Lower leg skin (tissue), 4 donors: ENCODE results near the gene SVBP. TPM values are rescaled to one million over a fixed set of nuclear protein-coding genes. Genes with fewer than 3 reads are reported as not detected.

Source experiments
- DNase-seq, 2 donors: peaks; one replicate each; pipeline ENCODE4 v3.0.0-alpha.2; 2019; ENCODE audit warnings: low spot score in 2 of 2
- H3K4me3 ChIP-seq: fragments of 200-600 bp; sonication (generic); 2 replicates; pipeline ENCODE4 v1.5.1; 2017; ENCODE audit warnings: mild to moderate bottlenecking, low read depth; ENCODE audit not compliant: poor library complexity, severe bottlenecking
- CTCF ChIP-seq, 3 donors: fragments of 450-650 bp; IDR thresholded peaks; one replicate each; pipeline ENCODE4 v1.5.1; 2016; ENCODE audit warnings: antibody characterized with exemption in 3 of 3, mild to moderate bottlenecking in 3 of 3, moderate library complexity in 2 of 3
- POLR2A ChIP-seq, 2 donors: fragments of 450-650 bp; IDR thresholded peaks; one replicate each; pipeline ENCODE4 v1.6.1; 2016 to 2017; ENCODE audit warnings: antibody characterized with exemption in 2 of 2, mild to moderate bottlenecking in 1 of 2, moderate library complexity in 1 of 2
- WGBS, 2 donors: methylation state at CpG; one replicate each; pipeline ENCODE4 v1.1.5; 2018; 5-methylcytosine and 5-hydroxymethylcytosine counted together
- intact Hi-C: fragments of 100-400 bp; cut with DNase I; formaldehyde crosslinking; loops from one replicate; pipeline ENCODE4 v1.15.0; 2023; ENCODE audit warnings: low total_unique reads
- total RNA-seq, 4 donors: library from RNA; depleted of rRNA; stranded (reverse); fragments of >200 nt; gene quantifications; one replicate each; pipeline ENCODE4 v1.1.0, GENCODE V29; 2016

SVBP gene
- total RNA-seq, 4 donors from 2014 or later, result 11.2 to 18.1 (median 14.1) TPM

- no peak for DNase-seq
- intact Hi-C loops, result no loop called here
- TF ChIP-seq POLR2A (IDR thresholded peaks at IDR 0.05), result no peak
- TF ChIP-seq CTCF (IDR thresholded peaks at IDR 0.05), result no peak
- no peak overlapping the region for H3K4me3 ChIP-seq
Measured at GRCh38 chr1:42806171-42806570, 11.0 kb downstream of the SVBP start.

GRCh38 chr1:42801832-42802473 is 15.2 kb downstream of the SVBP start:
- whole genome bisulfite sequencing, 2 donors, result 46 to 47% methylated on average over 8 of the region's 8 CpGs
- no peak overlapping the region for H3K4me3 ChIP-seq
- intact Hi-C loops, result no loop called here
- no peak for DNase-seq
- no peak for TF ChIP-seq POLR2A (IDR thresholded peaks at IDR 0.05)
- TF ChIP-seq CTCF (IDR thresholded peaks at IDR 0.05), result no peak

- TF ChIP-seq CTCF (IDR thresholded peaks at IDR 0.05) (no peak), POLR2A (IDR thresholded peaks at IDR 0.05) (no peak)
- WGBS, 2 donors, result 75 to 85% methylated on average over 5 of the region's 5 CpGs
- no peak for DNase-seq
- intact Hi-C loops, result no loop called here
- no peak overlapping the region for H3K4me3 ChIP-seq
Measured at GRCh38 chr1:42797979-42798378, 19.2 kb downstream of the SVBP start.

- 80 to 81% methylated on average over 3 of the region's 3 CpGs for WGBS, 2 donors
- no peak overlapping the region for H3K4me3 ChIP-seq
- DNase-seq, result no peak
- intact Hi-C loops, result no loop called here
- TF ChIP-seq POLR2A (IDR thresholded peaks at IDR 0.05), result no peak
- TF ChIP-seq CTCF (IDR thresholded peaks at IDR 0.05), result no peak
Measured at GRCh38 chr1:42797414-42797813, 19.8 kb downstream of the SVBP start.

GRCh38 chr1:42793824-42794223 is 23.4 kb downstream of the SVBP start:
- DNase-seq, result no peak
- 83 to 84% methylated on average over 2 of the region's 2 CpGs for WGBS, 2 donors
- H3K4me3 ChIP-seq, result no peak overlapping the region
- TF ChIP-seq POLR2A (IDR thresholded peaks at IDR 0.05) (no peak), CTCF (IDR thresholded peaks at IDR 0.05) (no peak)
- intact Hi-C loops, result no loop called here

- intact Hi-C loops, result no loop called here
- no peak overlapping the region for H3K4me3 ChIP-seq
- DNase-seq, result no peak
- WGBS, 2 donors, result 100% methylated on average over 1 of the region's 1 CpG
- TF ChIP-seq POLR2A (IDR thresholded peaks at IDR 0.05) (no peak), CTCF (IDR thresholded peaks at IDR 0.05) (no peak)
Measured at GRCh38 chr1:42788021-42788420, 29.2 kb downstream of the SVBP start.
